Spleen (tissue), 11 donors: Measurements from ENCODE around the gene PTPRM. TPM values are rescaled to one million over a fixed set of nuclear protein-coding genes. Genes with fewer than 3 reads are reported as not detected.

Source experiments
- DNase-seq: peaks from one replicate; pipeline ENCODE4 v3.0.0-alpha.2; 2020
- H3K27ac ChIP-seq, 8 donors: fragments of 200-600 bp; sonication (generic) in 7 of 8; 1 replicate in 4 of 8; 2 replicates in 4 of 8; pipeline versions ENCODE4 v1.5.0 to v1.8.0; 2016 to 2021; ENCODE audit warnings: inconsistent platforms in 4 of 8, mild to moderate bottlenecking in 4 of 8, moderate library complexity in 1 of 8
- H3K27me3 ChIP-seq, 7 donors: fragments of 200-600 bp; sonication (generic) in 6 of 7; replicated peaks in 1 of 7; 1 replicate in 4 of 7; 2 replicates in 3 of 7; pipeline versions ENCODE4 v1.5.0 to v1.8.0; 2016 to 2021; ENCODE audit warnings: inconsistent platforms in 3 of 7, mild to moderate bottlenecking in 1 of 7
- H3K36me3 ChIP-seq, 6 donors: fragments of 200-600 bp; sonication (generic) in 5 of 6; 1 replicate in 4 of 6; 2 replicates in 2 of 6; pipeline versions ENCODE4 v1.5.0 to v1.8.0; 2016 to 2021; ENCODE audit warnings: inconsistent platforms in 2 of 6
- H3K4me1 ChIP-seq, 6 donors: fragments of 200-600 bp; sonication (generic) in 5 of 6; 1 replicate in 3 of 6; 2 replicates in 3 of 6; pipeline versions ENCODE4 v1.5.0 to v1.8.0; 2016 to 2021; ENCODE audit warnings: inconsistent platforms in 3 of 6
- H3K4me3 ChIP-seq, 8 donors: fragments of 200-600 bp; sonication (generic) in 7 of 8; 1 replicate in 4 of 8; 2 replicates in 4 of 8; pipeline versions ENCODE4 v1.5.0 to v1.8.0; 2016 to 2021; ENCODE audit warnings: inconsistent platforms in 4 of 8, mild to moderate bottlenecking in 4 of 8, moderate library complexity in 2 of 8
- H3K9me3 ChIP-seq, 8 donors: fragments of 200-600 bp; sonication (generic) in 7 of 8; 1 replicate in 4 of 8; 2 replicates in 4 of 8; pipeline versions ENCODE4 v1.5.0 to v1.8.0; 2016 to 2021; ENCODE audit warnings: inconsistent platforms in 4 of 8
- POLR2A ChIP-seq, 3 donors: fragments of 450-650 bp; IDR thresholded peaks; one replicate each; pipeline ENCODE4 v1.5.1; 2017; ENCODE audit warnings: antibody characterized with exemption in 3 of 3, mild to moderate bottlenecking in 1 of 3
- POLR2AphosphoS5 ChIP-seq, 3 donors: sonication (generic); formaldehyde crosslinking; IDR thresholded peaks; one replicate each; pipeline ENCODE4 v1.5.1; 2017; ENCODE audit warnings: antibody characterized with exemption in 3 of 3
- WGBS, 5 donors: extraction: QIAGEN DNeasy Blood & Tissue Kit in 3 of 5; methylation state at CpG; one replicate each; pipeline versions ENCODE4 v1.1.5 to v1.1.7; 2013 to 2018; 5-methylcytosine and 5-hydroxymethylcytosine counted together
- intact Hi-C: fragments of 100-400 bp; cut with DNase I; formaldehyde crosslinking; loops from one replicate; pipeline ENCODE4 v1.15.0; 2023; ENCODE audit warnings: low total_unique reads
- polyA plus RNA-seq, 3 donors: library from polyadenylated mRNA; stranded (reverse); fragments of 200-250 nt; gene quantifications; one replicate each; pipeline ENCODE4 v1.2.1, GENCODE V29; 2013
- total RNA-seq, 7 donors: library from RNA; depleted of rRNA in 3 of 7; stranded (reverse); fragments of >200 nt in 3 of 7; fragmentation: NEBNext Ultra II Directional in 4 of 7; extraction: Animal tissue kit (Norgen Biotek cat#: 25700) in 4 of 7; gene quantifications; one replicate each; pipeline versions ENCODE4 v1.1.0 to v1.2.1, GENCODE V29; 2016 to 2021
- TF ChIP-seq, protein P1 (sequence below), 11 experiments: fragments of 200-600 bp in 7 of 11; fragments of 450-650 bp in 4 of 11; sonication (generic) in 4 of 11; IDR thresholded peaks in 8 of 11; conservative IDR thresholded peaks in 3 of 11; 1 replicate in 7 of 11; 2 replicates in 4 of 11; pipeline versions ENCODE4 v1.4.0 to v1.8.0; 2016 to 2021; ENCODE audit warnings: antibody characterized with exemption in 11 of 11, inconsistent platforms in 4 of 11, mild to moderate bottlenecking in 1 of 11
- donor health status: healthy with polysubstance abuse.
- donor health status: DM: no; HTN: no; CAD: no; lungs with moderate emphysema.
- donor health status: DM: no; HTN: no; CAD: no.
- donor health status: Bipolar disorder and iron deficiency.
- donor health status: healthy.
- donor health status: DM: no; HTN: no; CAD: no.
- donor health status: DM: yes; HTN: yes; CAD: no.

Gene PTPRM
- total and polyA plus RNA-seq, 10 donors = 23.5 to 97.8 (median 62.8) TPM

DNA sequence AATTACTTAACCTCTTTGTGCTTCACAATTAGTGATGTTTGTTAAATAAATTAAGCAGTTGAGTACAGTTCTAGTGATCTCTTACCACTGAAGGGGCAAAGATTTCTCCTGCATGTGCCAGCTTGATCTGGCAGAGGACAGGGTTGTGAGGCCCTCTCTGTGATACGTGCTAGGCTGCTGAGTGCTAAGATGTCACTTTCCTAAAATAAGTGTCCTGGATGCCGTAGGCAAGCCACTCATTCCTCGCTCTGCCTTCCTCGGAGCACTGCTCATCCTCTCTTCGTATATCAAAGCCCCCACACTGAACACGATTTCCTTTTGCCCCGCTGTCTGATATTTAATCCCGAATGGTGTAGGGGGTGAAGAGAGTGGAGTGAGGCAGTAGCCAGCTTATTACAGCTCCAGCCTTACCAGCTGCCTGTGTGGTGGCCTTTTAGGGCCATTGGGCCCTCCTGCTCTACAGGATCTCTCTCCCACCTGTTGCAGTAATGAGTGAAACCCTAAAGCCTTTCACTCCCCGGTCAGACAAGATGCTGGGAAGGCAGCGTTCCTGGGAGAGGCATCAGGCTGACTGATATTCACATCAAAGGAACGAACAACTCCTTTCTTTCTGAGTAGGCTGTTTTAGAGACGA, 40.5 kb downstream of the PTPRM start:
- no peak for DNase-seq
- Histone ChIP-seq H3K27ac (no peak overlapping the region), H3K27me3 (no peaks in the 10 kb centered on the region), H3K36me3 (no peaks in the 10 kb centered on the region), H3K4me3 (no peak overlapping the region), H3K9me3 (no peaks in the 10 kb centered on the region), H3K4me1 (peaks cover 0 to 24% (median 4%) of the 10 kb centered on the region in 6 donors)
- intact Hi-C loops = no loop called here
- WGBS, 5 donors = 81 to 94% (median 89%) methylated on average over 12 of the region's 12 CpGs
- no peak for TF ChIP-seq POLR2A (IDR thresholded peaks at IDR 0.05)
- TF ChIP-seq, protein P1, sequence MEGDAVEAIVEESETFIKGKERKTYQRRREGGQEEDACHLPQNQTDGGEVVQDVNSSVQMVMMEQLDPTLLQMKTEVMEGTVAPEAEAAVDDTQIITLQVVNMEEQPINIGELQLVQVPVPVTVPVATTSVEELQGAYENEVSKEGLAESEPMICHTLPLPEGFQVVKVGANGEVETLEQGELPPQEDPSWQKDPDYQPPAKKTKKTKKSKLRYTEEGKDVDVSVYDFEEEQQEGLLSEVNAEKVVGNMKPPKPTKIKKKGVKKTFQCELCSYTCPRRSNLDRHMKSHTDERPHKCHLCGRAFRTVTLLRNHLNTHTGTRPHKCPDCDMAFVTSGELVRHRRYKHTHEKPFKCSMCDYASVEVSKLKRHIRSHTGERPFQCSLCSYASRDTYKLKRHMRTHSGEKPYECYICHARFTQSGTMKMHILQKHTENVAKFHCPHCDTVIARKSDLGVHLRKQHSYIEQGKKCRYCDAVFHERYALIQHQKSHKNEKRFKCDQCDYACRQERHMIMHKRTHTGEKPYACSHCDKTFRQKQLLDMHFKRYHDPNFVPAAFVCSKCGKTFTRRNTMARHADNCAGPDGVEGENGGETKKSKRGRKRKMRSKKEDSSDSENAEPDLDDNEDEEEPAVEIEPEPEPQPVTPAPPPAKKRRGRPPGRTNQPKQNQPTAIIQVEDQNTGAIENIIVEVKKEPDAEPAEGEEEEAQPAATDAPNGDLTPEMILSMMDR (IDR thresholded peaks at IDR 0.05 in 8 of 11, conservative IDR thresholded peaks at IDR 0.05 in 3 of 11) = no peak
- TF ChIP-seq POLR2AphosphoS5 (IDR thresholded peaks at IDR 0.05) = no peak

DNA sequence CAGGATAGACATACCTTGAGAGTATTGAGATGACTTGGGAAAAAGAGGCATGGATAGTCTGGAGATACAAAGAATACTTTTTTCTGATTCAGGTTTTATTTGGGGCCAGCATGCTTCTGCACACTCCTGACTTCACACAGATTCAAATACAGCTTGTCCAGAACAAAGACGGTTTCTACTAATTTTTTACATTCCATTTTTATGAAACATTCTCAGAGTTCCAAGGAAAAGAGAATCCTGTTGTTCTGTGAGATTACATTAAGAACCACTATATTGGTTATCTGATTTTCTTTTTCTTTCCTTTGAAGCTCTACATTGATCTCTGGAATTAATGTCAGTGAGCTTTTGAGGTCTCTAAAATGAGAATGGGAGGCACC, 41.0 kb downstream of the PTPRM start:
- H3K36me3 ChIP-seq = no peaks in the 10 kb centered on the region
- TF ChIP-seq POLR2A (IDR thresholded peaks at IDR 0.05) (no peak), POLR2AphosphoS5 (IDR thresholded peaks at IDR 0.05) (no peak)
- TF ChIP-seq, protein P1 (IDR thresholded peaks at IDR 0.05 in 8 of 11, conservative IDR thresholded peaks at IDR 0.05 in 3 of 11) = no peak
- H3K27ac ChIP-seq = no peak overlapping the region
- intact Hi-C loops = no loop called here
- H3K4me1 ChIP-seq = peaks cover 0 to 24% (median 4%) of the 10 kb centered on the region in 6 donors
- no peak overlapping the region for H3K4me3 ChIP-seq
- H3K9me3 ChIP-seq = no peaks in the 10 kb centered on the region
- H3K27me3 ChIP-seq = no peaks in the 10 kb centered on the region
- 62 to 87% (median 79%) methylated on average over 1 of the region's 1 CpG for WGBS, 5 donors
- no peak for DNase-seq

DNA sequence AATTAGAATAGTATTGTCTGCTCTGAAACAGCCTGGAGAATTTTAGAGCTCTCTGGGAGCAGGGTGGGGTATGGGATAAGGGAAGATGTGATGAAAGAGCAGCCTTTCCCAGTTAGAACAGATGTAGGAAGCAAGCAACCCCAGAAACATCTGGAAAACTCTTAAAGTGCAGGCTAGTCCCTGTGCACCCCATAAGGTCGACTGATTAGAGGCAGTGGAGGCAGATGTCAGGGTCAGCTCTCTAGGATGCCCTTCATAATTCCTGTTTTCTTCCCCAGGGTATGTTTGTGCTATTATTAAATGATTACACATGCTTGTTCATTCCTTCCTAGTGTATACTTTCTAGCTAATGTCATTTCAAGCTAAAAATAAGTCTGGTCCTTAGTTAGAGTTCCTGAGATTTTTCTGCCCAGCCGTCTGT, 41.7 kb downstream of the PTPRM start:
- TF ChIP-seq POLR2A (IDR thresholded peaks at IDR 0.05) (no peak), POLR2AphosphoS5 (IDR thresholded peaks at IDR 0.05) (no peak)
- TF ChIP-seq, protein P1 (IDR thresholded peaks at IDR 0.05 in 8 of 11, conservative IDR thresholded peaks at IDR 0.05 in 3 of 11) = no peak
- no peaks in the 10 kb centered on the region for H3K27me3 ChIP-seq
- intact Hi-C loops = no loop called here
- H3K36me3 ChIP-seq = no peaks in the 10 kb centered on the region
- H3K9me3 ChIP-seq = no peaks in the 10 kb centered on the region
- WGBS, 5 donors = 48 to 74% (median 64%) methylated on average over 2 of the region's 2 CpGs
- H3K27ac ChIP-seq = no peak overlapping the region
- H3K4me3 ChIP-seq = no peak overlapping the region
- peaks cover 0 to 24% (median 4%) of the 10 kb centered on the region in 6 donors for H3K4me1 ChIP-seq
- no peak for DNase-seq

DNA sequence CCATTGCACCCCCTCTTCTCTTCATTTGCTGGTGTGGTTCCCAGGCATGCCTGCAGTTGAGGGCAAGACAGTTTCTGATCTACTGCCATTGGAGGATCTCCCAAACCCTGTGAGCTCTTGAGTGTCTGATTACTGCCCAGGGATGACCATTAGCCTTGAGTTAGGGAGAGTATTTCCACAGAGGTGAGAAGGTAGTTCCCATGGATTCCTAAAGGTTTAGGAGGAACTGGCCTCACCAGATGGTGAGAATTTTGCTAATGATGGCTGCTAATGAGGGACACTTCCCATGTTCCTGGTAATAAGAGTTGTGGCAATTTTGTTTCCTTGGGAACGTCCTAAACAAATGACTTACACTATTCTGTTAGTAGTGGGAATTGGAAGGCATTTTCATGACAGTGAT, 42.5 kb downstream of the PTPRM start:
- TF ChIP-seq POLR2AphosphoS5 (IDR thresholded peaks at IDR 0.05) (no peak), POLR2A (IDR thresholded peaks at IDR 0.05) (no peak)
- TF ChIP-seq, protein P1 (IDR thresholded peaks at IDR 0.05 in 8 of 11, conservative IDR thresholded peaks at IDR 0.05 in 3 of 11) = no peak
- intact Hi-C loops = no loop called here
- DNase-seq = no peak
- Histone ChIP-seq H3K27me3 (no peaks in the 10 kb centered on the region), H3K4me3 (no peak overlapping the region), H3K27ac (no peak overlapping the region), H3K9me3 (no peaks in the 10 kb centered on the region), H3K4me1 (peaks cover 0 to 24% (median 4%) of the 10 kb centered on the region in 6 donors), H3K36me3 (no peaks in the 10 kb centered on the region)
- WGBS, 5 donors = 58 to 74% (median 71%) methylated on average over 1 of the region's 1 CpG
